Loucy (cell line): Measurements from ENCODE around the gene MYPN.

Experiments used
- H2AFZ ChIP-seq: fragments of 200-600 bp; sonication (generic); 2 replicates; pipeline ENCODE4 v1.6.0; 2016; ENCODE audit warnings: antibody characterized with exemption, mild to moderate bottlenecking, low read length, moderate library complexity
- H3F3A ChIP-seq: fragments of 200-600 bp; 2 replicates; pipeline ENCODE4 v1.6.0; 2016; ENCODE audit warnings: antibody characterized with exemption, low read depth, mild to moderate bottlenecking
- H3K27me3 ChIP-seq: fragments of 200-600 bp; sonication (generic); 2 replicates; pipeline ENCODE4 v1.6.1; 2014; ENCODE audit warnings: low read length, mild to moderate bottlenecking; ENCODE audit not compliant: insufficient read depth, poor library complexity, severe bottlenecking
- H3K36me3 ChIP-seq: fragments of 200-600 bp; sonication (generic); 2 replicates; pipeline ENCODE4 v1.6.1; 2016; ENCODE audit warnings: low read length; ENCODE audit not compliant: insufficient read depth
- H3K4me1 ChIP-seq: fragments of 200-600 bp; sonication (generic); 2 replicates; pipeline ENCODE4 v1.5.1; 2014; ENCODE audit warnings: low read length, mild to moderate bottlenecking; ENCODE audit not compliant: insufficient read depth, poor library complexity, severe bottlenecking
- H3K4me2 ChIP-seq: fragments of 200-600 bp; sonication (generic); 2 replicates; pipeline ENCODE4 v1.6.0; 2014; ENCODE audit warnings: antibody characterized with exemption, low read length, low read depth, mild to moderate bottlenecking; ENCODE audit not compliant: poor library complexity, severe bottlenecking
- H3K4me3 ChIP-seq: fragments of 200-600 bp; sonication (generic); 2 replicates; pipeline ENCODE4 v1.5.1; 2014; ENCODE audit warnings: low read length, mild to moderate bottlenecking, mixed read lengths; ENCODE audit not compliant: poor library complexity, severe bottlenecking
- H3K79me2 ChIP-seq: fragments of 200-600 bp; sonication (generic); 2 replicates; pipeline ENCODE4 v1.6.1; 2014; ENCODE audit warnings: low read length; ENCODE audit not compliant: insufficient read depth
- H3K9ac ChIP-seq: fragments of 200-600 bp; sonication (generic); 2 replicates; pipeline ENCODE4 v1.6.0; 2014; ENCODE audit warnings: mild to moderate bottlenecking, low read depth, low read length, moderate library complexity; ENCODE audit not compliant: poor library complexity, severe bottlenecking
- H3K9me2 ChIP-seq: fragments of 200-600 bp; sonication (generic); replicated peaks from 2 replicates; pipeline ENCODE4 v1.6.1; 2016; ENCODE audit warnings: low read depth, low read length, mixed read lengths
- H3K9me3 ChIP-seq: fragments of 200-600 bp; sonication (generic); 2 replicates; pipeline ENCODE4 v1.6.1; 2014; ENCODE audit warnings: mild to moderate bottlenecking, antibody characterized with exemption, low read length, low read depth; ENCODE audit not compliant: insufficient read depth
- H4K20me1 ChIP-seq: fragments of 200-600 bp; sonication (generic); 2 replicates; pipeline ENCODE4 v1.6.0; 2014; ENCODE audit warnings: antibody characterized with exemption, low read length, mild to moderate bottlenecking; ENCODE audit not compliant: insufficient read depth, poor library complexity, severe bottlenecking
- EZH2phosphoT487 ChIP-seq: fragments of 200-600 bp; IDR thresholded peaks from 2 replicates; pipeline ENCODE4 v1.6.1; 2018; ENCODE audit warnings: antibody characterized with exemption, mild to moderate bottlenecking, moderate library complexity, borderline replicate concordance
- TF ChIP-seq, protein P1 (sequence below): fragments of 200-600 bp; sonication (generic); conservative IDR thresholded peaks from 2 replicates; pipeline ENCODE4 v1.5.1; 2014; ENCODE audit warnings: mild to moderate bottlenecking, antibody characterized with exemption, low read length

Gene MYPN

DNA sequence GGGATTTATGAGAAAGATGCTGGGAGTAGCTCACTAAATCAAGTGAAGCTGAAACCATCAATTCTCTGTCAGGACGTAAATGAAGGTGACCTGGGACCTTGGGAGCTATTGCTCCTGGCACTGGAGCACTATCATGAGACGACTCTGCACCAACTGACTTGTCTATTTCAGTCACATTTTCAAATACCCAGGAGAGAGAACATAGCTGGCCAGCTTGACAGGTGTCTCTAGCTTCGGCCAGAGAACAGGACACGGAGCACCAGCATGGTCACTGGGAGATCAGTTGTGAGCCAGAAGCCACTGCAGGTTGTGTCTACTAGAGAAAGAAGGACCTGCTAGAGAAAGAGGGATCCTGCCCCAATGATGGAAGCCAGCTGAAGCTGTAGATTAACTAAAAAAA, 140.0 kb downstream of the MYPN start:
- Histone ChIP-seq H3K4me1 (no peaks in the 10 kb centered on the region), H3K79me2 (no peaks in the 10 kb centered on the region), H3K27me3 (no peaks in the 10 kb centered on the region), H3F3A (no peaks in the 10 kb centered on the region), H3K9me2 (no peaks in the 10 kb centered on the region), H3K4me2 (no peak overlapping the region), H3K36me3 (no peaks in the 10 kb centered on the region), H3K9me3 (no peaks in the 10 kb centered on the region), H3K4me3 (no peak overlapping the region), H2AFZ (no peak overlapping the region), H3K9ac (no peak overlapping the region), H4K20me1 (no peaks in the 10 kb centered on the region)
- TF ChIP-seq, protein P1, sequence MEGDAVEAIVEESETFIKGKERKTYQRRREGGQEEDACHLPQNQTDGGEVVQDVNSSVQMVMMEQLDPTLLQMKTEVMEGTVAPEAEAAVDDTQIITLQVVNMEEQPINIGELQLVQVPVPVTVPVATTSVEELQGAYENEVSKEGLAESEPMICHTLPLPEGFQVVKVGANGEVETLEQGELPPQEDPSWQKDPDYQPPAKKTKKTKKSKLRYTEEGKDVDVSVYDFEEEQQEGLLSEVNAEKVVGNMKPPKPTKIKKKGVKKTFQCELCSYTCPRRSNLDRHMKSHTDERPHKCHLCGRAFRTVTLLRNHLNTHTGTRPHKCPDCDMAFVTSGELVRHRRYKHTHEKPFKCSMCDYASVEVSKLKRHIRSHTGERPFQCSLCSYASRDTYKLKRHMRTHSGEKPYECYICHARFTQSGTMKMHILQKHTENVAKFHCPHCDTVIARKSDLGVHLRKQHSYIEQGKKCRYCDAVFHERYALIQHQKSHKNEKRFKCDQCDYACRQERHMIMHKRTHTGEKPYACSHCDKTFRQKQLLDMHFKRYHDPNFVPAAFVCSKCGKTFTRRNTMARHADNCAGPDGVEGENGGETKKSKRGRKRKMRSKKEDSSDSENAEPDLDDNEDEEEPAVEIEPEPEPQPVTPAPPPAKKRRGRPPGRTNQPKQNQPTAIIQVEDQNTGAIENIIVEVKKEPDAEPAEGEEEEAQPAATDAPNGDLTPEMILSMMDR, result no peak
- no peak for TF ChIP-seq EZH2phosphoT487

DNA sequence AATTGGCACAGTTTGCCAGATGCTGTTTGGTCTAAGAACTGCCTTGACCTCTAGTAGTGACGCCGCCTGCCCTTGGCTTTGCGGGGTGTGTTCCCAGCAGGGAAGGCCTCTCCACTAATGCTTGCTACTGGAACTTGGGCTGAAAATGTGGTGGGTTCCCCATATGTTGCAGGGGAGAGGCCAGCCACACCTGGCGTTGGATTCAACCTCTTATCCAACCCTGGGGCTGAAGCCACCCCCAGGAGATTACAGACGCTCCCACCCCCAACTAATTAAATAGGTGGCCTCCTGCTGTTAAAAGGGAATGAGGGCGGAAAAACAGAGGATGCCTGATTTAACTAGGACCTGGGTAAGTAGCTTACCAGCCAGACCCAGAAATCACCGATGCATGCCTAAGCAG, 141.9 kb downstream of the MYPN start:
- Histone ChIP-seq H3K9me3 (no peaks in the 10 kb centered on the region), H3K9ac (no peak overlapping the region), H3K27me3 (no peaks in the 10 kb centered on the region), H3K79me2 (no peaks in the 10 kb centered on the region), H3K4me1 (no peaks in the 10 kb centered on the region), H2AFZ (no peak overlapping the region), H4K20me1 (no peaks in the 10 kb centered on the region), H3K9me2 (no peaks in the 10 kb centered on the region), H3K4me3 (no peak overlapping the region), H3K36me3 (no peaks in the 10 kb centered on the region), H3K4me2 (no peak overlapping the region), H3F3A (no peaks in the 10 kb centered on the region)
- TF ChIP-seq EZH2phosphoT487, result no peak
- TF ChIP-seq, protein P1, result no peak

DNA sequence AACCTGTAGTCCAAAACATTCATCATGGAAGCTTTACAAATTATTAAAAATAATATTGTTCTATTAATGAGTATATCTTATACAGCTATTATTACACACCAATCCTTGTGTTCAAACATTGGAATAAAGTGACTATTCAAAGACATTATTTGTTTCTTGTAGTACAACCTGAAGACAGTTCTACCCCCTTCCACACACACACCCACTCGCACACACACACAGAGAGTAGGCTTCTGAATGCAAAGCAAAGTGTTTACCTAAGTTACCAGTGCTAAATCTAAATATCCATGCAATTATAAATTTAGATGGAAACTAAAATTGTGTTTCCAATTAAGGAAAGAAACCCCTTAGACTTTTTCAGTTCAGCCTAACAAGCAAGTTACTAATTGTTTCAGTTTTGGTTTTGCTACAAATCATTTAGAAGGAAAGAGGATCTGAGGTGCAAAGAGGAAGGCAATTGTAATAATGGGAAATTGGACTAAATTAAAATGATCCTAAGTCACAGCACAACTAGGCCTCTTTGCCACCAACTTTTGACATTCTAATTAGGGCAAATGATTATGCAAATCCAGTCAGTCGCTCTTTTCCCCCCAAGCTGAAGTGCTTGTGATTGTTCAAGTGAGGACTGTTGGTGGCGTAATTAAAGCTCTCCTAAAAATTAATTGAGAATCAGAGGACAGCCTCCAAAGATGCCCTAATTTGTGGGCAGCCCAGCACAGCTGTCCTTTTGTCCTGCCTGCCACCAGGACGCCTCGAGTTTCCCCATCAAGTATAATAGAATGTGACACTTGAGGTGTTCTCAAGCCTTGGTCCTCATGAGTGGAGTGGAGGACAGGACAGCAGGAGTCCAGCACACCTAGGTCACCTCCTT, 142.6 kb downstream of the MYPN start:
- H3F3A ChIP-seq, result no peaks in the 10 kb centered on the region
- no peaks in the 10 kb centered on the region for H3K4me1 ChIP-seq
- no peaks in the 10 kb centered on the region for H3K36me3 ChIP-seq
- H3K27me3 ChIP-seq, result no peaks in the 10 kb centered on the region
- no peaks in the 10 kb centered on the region for H3K79me2 ChIP-seq
- H4K20me1 ChIP-seq, result no peaks in the 10 kb centered on the region
- H3K4me2 ChIP-seq, result no peak overlapping the region
- no peaks in the 10 kb centered on the region for H3K9me3 ChIP-seq
- no peak overlapping the region for H3K4me3 ChIP-seq
- H3K9me2 ChIP-seq, result no peaks in the 10 kb centered on the region
- TF ChIP-seq EZH2phosphoT487, result no peak
- TF ChIP-seq, protein P1, result no peak
- H2AFZ ChIP-seq, result peak overlapping the region; percentile 19; the same call in 1 of the 2 replicates
- no peak overlapping the region for H3K9ac ChIP-seq
